Esophagus mucosa (tissue), 1 donor: ENCODE measurements around the gene ASH1L. TPM values are rescaled to one million over a fixed set of nuclear protein-coding genes. Genes with fewer than 3 reads are reported as not detected.
"Not testable (repeated sequence)": the region's sequence is repeated elsewhere in the genome, so short reads cannot be mapped to it uniquely, and the experiment has no call there.

Experiments used
- ATAC-seq: fragments of 200-7000 bp; cut with Tn5 transposase; one replicate; pipeline ENCODE4 v1.9.1; 2020
- total RNA-seq: library from RNA; stranded (reverse); gene quantifications from one replicate; pipeline ENCODE4 v1.2.4, GENCODE V29; 2023
- donor health status: DM: yes; HTN: yes; CAD: no.

ASH1L gene
- total RNA-seq, 1 donor from 2014 or later = 25.3 TPM

GRCh38 chr1:155553349-155553748 is 9.3 kb downstream of the ASH1L start:
- ATAC-seq = no peak

- no peak for ATAC-seq
Measured at GRCh38 chr1:155548706-155549105, 13.9 kb downstream of the ASH1L start.

DNA sequence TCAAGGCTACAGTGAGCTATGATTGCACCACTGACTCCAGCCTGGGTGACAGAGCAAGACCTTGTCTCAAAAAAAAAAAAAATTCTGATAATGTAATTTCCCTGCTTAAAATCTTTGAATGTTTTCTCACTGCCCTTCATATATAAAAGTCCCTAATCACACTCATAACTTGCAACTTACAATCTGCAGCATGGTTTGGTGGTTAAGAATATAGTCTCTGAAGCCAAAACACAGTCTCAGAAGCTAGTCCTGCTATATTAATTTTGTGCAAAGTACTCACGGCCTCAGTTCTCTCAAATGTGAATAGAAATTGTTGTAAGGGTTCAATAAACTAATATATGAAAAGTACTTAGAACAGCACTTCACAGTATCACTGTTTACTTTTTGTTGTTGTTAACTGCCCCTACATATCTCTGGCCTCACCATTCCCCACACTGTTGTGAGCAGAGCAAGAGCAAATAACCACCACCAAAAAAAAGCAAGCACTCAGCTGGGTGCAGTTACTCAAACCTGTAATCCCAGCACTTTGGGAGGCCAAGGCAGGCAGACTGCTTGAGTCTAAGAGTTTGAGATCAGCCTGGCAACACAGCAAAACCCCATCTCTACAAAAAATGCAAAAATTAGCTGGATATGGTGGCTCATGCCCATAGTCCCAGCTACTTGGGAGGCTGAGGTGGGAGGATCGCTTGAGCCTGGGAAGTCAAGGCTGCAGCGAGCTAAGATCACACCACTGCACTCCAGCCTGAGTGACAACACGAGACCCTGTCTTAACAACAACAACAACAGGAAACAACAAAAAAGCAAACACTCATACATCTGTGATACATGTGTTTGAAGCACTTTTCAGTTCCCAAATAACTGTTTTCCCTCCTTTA is 22.4 kb downstream of the ASH1L start:
- ATAC-seq = no peak

- ATAC-seq = no peak
Measured at GRCh38 chr1:155537193-155537592, 25.4 kb downstream of the ASH1L start.

DNA sequence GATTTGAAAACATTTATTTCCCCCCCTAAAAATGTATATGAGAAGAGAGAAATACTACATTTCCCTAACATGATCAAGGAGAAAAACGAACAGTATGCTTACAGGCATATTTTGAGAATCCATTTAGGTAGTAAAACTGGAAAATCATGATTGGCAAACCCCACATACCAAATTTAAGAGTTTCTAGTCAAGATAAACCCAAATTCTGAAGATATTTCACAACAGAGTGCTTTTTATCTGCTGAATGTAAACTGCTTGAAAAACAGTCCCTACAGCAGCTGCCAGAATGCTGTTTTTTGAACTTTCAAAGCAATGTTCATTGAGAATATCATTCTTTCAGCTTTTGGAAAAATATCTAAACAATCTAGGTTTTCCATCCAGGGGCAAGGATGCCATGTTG is 31.0 kb downstream of the ASH1L start:
- no peak for ATAC-seq

GRCh38 chr1:155529929-155530328 is 32.7 kb downstream of the ASH1L start:
- no peak for ATAC-seq

DNA sequence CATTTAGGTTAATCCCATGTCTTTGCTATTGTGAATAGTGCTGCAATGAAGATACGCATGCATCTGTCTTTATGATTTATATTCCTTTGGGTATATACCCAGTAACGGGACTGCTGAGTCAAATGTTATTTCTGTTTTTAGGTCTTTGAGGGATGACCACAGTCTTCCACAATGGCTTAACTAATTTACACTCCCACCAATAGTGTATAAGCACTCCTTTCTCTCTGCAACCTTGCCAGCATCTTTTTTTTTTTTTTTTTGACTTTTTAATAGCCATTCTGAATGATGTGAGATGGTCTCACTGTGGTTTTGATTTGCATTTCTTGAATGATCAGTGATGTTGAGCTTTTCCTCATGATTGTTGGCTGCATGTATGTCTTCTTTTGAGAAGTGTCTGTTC is 33.5 kb downstream of the ASH1L start:
- no peak for ATAC-seq

GRCh38 chr1:155527677-155528076 is 34.9 kb downstream of the ASH1L start:
- peak; percentile 11 for ATAC-seq

DNA sequence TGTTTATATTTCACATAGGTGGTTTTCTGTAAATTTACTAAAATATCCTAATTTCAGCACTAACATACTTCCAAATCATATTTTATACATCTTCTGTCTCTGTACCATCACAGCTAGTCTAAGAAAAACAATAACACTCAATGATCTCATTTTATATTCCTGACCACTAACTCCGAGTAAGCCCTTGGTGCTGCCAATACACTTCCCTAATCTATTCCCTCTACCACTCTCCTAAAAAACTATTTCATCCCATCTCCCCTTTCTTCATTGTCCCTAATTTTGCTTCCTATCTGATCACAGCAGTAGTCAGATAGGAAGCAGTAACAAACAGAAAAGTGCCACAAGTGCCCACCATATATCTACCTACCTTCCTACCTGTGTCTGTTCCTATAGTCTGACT is 36.2 kb downstream of the ASH1L start:
- no peak for ATAC-seq

DNA sequence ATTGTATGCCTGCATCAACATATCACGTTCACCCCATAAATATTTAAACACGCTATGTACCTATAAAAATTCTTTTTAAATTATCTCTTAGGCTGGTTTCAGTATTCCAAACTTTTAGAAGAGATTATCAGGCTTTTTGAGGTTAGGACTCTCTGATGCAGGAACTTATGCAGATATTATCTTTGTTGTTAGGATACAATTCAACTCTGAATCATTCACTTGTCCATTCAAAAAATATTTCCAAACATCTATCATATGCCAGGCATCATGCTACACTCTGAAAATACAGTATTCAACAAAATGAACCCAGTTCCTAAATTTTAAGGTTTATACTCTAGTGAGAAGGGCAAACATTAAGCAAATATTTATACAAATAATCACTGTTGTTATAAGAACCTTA is 40.5 kb downstream of the ASH1L start:
- no peak for ATAC-seq

GRCh38 chr1:155518484-155518883 is 44.1 kb downstream of the ASH1L start:
- no peak for ATAC-seq

- ATAC-seq = no peak
Measured at GRCh38 chr1:155514582-155515187, 47.9 kb downstream of the ASH1L start.

GRCh38 chr1:155513300-155513916 is 49.2 kb downstream of the ASH1L start:
- ATAC-seq = no peak

GRCh38 chr1:155511385-155511784 is 51.2 kb downstream of the ASH1L start:
- not testable (repeated sequence) for ATAC-seq

- no peak for ATAC-seq
Measured at GRCh38 chr1:155509064-155509463, 53.5 kb downstream of the ASH1L start.

- no peak for ATAC-seq
Measured at GRCh38 chr1:155507945-155508344, 54.7 kb downstream of the ASH1L start.

- not testable (repeated sequence) for ATAC-seq
Measured at GRCh38 chr1:155505963-155506362, 56.6 kb downstream of the ASH1L start.

- peak; percentile 59 for ATAC-seq
Measured at GRCh38 chr1:155504207-155504606, 58.4 kb downstream of the ASH1L start.

- ATAC-seq = no peak
Measured at GRCh38 chr1:155499953-155500639, 62.5 kb downstream of the ASH1L start.

- ATAC-seq = no peak
Measured at GRCh38 chr1:155499263-155499662, 63.3 kb downstream of the ASH1L start.

- not testable (repeated sequence) for ATAC-seq
Measured at GRCh38 chr1:155493595-155493994, 69.0 kb downstream of the ASH1L start.

DNA sequence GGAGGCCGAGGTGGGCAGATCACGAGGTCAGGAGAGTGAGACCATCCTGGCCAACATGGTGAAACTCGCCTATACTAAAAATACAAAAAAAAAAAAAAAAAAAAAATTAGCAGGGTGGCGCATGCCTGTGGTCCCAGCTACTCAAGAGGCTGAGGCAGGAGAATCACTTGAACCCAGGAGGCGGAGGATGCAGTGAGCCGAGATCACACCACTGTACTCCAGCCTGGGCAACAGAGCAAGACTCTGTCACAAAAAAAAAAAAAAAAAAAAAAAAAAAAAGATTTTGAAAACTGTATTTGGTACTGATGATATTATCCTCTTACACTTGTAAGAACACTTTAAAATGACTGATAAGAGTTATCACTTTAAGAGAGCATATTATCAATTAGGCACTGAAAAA is 74.2 kb downstream of the ASH1L start:
- not testable (repeated sequence) for ATAC-seq

GRCh38 chr1:155487541-155487940 is 75.1 kb downstream of the ASH1L start:
- no peak for ATAC-seq
